ENCODE measurements around the gene LDLRAD4. TPM values are rescaled to one million over a fixed set of nuclear protein-coding genes. Genes with fewer than 3 reads are reported as not detected.
A peak's percentile ranks its signal among the peaks of the same experiment; 100 is the strongest.

The LDLRAD4 gene
- total and polyA plus RNA-seq, 9 of the 15 experiments (the other 6 are each of a cell fraction or from before 2014, with no cell fraction given) = 0.01 TPM; not detected in 8

- no peak for TF ChIP-seq CHD7 (IDR thresholded peaks at IDR 0.05; ENCODE audit: low read depth, low read length)
- no peak for TF ChIP-seq TEAD1 (CRISPR knock-in tag; IDR thresholded peaks at IDR 0.05)
- TF ChIP-seq, protein P1, sequence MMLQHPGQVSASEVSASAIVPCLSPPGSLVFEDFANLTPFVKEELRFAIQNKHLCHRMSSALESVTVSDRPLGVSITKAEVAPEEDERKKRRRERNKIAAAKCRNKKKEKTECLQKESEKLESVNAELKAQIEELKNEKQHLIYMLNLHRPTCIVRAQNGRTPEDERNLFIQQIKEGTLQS (IDR thresholded peaks at IDR 0.05) = 0 out of 2 replicates have a peak, but pooled peaks have one; percentile 11
- TF ChIP-seq, protein P1 (CRISPR knock-in tag; conservative IDR thresholded peaks at IDR 0.05) = no peak
- TF ChIP-seq NFATC3 (IDR thresholded peaks at IDR 0.05) = no peak
- no peak for TF ChIP-seq CEBPG (CRISPR knock-in tag; IDR thresholded peaks at IDR 0.05)
- TF ChIP-seq CEBPG (tag; conservative IDR thresholded peaks at IDR 0.05 in 1 of 2, IDR thresholded peaks at IDR 0.05 in 1 of 2) = 0 out of 4 replicates have a peak, but pooled peaks of 1 of the 2 experiments have one; percentile 11
- no peak for TF ChIP-seq XRCC3 (IDR thresholded peaks at IDR 0.05)
Measured at GRCh38 chr18:13405305-13406038, 186.9 kb downstream of the LDLRAD4 start (continued).

Data from K562 (cell line).